GM12872 (cell line): Measurements from ENCODE around the gene RPP21.

ENCODE experiments used
- TF ChIP-seq, protein P1 (sequence below): IDR thresholded peaks from 3 replicates; pipeline ENCODE4 v1.5.1; 2011; ENCODE audit warnings: low read depth, mild to moderate bottlenecking, low read length, moderate library complexity; ENCODE audit not compliant: insufficient read depth

RPP21 gene

GRCh38 chr6:30334075-30334783 is 10.7 kb upstream of the RPP21 start:
- TF ChIP-seq, protein P1, sequence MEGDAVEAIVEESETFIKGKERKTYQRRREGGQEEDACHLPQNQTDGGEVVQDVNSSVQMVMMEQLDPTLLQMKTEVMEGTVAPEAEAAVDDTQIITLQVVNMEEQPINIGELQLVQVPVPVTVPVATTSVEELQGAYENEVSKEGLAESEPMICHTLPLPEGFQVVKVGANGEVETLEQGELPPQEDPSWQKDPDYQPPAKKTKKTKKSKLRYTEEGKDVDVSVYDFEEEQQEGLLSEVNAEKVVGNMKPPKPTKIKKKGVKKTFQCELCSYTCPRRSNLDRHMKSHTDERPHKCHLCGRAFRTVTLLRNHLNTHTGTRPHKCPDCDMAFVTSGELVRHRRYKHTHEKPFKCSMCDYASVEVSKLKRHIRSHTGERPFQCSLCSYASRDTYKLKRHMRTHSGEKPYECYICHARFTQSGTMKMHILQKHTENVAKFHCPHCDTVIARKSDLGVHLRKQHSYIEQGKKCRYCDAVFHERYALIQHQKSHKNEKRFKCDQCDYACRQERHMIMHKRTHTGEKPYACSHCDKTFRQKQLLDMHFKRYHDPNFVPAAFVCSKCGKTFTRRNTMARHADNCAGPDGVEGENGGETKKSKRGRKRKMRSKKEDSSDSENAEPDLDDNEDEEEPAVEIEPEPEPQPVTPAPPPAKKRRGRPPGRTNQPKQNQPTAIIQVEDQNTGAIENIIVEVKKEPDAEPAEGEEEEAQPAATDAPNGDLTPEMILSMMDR, result no peak

DNA sequence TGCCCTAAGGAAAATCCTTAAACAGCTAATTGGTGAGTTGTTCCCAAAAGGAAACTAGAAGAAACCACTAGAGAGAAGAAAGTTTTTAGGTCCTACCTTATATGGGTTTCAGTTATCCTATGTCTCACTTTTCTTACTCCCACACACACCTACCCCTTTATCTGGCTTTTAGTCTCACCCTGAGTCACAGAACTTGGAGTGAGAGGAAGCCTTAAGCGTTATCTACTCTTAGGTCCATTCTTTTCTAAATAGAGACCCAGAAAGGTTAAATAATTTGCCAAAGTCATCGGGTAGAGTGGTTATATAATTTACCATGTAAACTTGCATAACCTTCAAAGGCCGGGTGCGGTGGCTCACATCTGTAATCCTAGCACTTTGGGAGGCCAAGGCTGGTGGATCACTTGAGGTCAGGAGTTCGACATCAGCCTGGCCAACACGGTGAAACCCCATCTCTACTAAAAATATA is 4.3 kb upstream of the RPP21 start:
- TF ChIP-seq, protein P1, result no peak

DNA sequence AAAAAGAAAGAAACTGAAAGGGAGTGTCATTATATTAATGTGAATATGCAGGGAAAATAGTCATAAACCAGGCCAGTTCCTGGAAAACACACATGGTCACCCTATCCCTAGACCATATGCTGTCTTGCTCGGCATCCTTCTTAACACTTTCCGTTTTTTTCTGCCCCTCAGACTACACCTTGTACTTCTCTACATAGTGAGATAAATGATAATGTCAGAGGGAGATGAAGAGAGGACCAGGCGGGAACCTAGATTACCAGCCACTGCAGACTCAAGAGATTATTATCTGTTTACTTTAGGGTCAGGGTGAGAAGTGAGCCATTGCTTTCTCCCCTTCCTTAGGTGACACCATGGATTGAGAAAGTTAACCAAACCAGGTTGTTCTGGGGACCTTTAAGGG is 3.7 kb upstream of the RPP21 start:
- TF ChIP-seq, protein P1, result no peak

DNA sequence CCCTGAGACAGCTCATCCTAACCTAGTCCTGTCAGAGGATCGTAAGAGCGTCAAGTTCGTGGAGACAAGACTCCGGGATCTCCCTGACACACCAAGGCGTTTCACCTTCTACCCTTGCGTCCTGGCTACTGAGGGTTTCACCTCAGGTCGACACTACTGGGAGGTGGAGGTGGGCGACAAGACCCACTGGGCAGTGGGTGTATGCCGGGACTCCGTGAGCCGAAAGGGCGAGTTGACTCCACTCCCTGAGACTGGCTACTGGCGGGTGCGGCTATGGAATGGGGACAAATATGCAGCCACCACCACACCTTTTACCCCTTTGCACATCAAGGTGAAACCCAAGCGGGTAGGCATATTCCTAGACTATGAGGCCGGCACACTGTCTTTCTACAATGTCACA is 3.2 kb upstream of the RPP21 start:
- TF ChIP-seq, protein P1, result no peak

DNA sequence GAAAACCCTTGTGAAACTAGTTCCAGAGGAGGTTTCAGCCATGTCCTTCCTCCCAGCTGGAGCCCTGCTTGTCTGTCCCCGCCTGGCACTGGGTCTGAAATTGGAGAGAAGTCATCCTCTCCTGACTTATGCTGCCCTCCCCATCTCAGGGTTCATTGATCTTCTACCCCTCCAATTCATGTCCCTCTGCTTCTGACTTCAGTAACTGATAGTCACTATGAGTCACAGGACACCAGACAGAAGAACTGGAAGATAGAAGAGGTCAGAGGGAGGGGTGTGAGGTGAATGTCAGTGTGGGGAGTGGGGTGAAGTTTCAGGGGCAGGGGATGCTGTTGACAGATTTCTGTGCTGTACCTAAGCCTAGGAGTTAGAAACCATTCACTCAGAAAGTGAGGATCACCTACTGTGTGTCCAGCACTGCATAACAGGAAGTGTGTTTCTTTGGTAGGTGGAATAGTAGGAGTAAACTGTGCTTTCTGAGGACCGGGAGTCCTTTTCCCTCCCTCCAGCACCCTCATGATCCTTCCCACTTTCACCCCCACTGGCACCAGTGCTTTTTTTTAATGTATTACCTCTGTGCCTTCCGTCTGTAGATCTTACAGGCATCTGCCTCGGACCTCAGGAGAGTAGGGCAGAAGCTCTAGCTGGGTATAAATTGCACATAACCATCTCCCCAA is 627 bp upstream of the RPP21 start:
- TF ChIP-seq, protein P1, result no peak

DNA sequence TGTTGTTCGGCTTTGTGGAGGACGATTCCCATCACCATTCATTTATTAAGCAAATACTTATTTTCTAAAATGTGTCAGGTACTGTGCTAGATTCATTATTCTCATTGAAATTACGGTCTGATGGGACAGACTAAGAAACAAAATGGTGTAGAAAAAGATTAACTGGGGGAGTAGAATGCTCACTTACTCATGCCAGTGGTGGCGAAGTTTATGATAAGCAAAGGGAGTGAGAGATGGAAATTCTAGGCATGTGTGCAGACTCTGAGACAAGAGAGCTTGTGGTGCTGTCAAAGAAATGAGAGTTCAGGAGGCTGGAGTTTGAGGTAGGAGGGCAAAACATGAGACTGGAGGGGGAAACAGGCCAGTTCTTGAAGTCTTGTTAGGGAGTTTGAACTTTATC is 896 bp downstream of the RPP21 start:
- TF ChIP-seq, protein P1, result no peak

DNA sequence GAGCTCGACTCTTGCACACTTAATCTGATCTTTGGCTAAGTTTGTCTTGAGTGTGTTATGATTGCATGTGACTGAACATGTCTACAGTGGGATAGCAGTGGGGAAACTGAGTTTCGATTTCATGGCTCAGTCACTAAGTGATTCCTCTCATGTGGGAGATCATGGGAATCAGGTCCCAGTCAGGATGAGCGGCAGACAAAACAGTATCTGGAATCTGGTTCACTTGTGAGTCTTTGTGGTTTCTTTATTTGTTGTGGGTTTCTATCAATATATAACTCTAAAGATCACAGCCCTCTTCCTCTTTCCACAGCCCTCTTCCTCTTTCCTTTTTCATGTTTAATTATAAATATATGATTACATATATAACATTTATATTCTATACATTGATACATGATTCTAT is 4.0 kb downstream of the RPP21 start:
- TF ChIP-seq, protein P1, result no peak
